Peyer's patch (tissue), 4 donors: Measurements from ENCODE around the gene GALNS. TPM values are rescaled to one million over a fixed set of nuclear protein-coding genes. Genes with fewer than 3 reads are reported as not detected.

Source experiments
- DNase-seq, 3 donors: peaks; one replicate each; pipeline ENCODE4 v3.0.0-alpha.2; 2017 to 2019
- H3K27ac ChIP-seq, 4 donors: fragments of 200-600 bp; sonication (generic); one replicate each; pipeline ENCODE4 v1.5.1; 2016 to 2019
- H3K27me3 ChIP-seq, 2 donors: fragments of 200-600 bp; sonication (generic); one replicate each; pipeline ENCODE4 v1.5.1; 2019
- H3K36me3 ChIP-seq, 3 donors: fragments of 200-600 bp; sonication (generic); one replicate each; pipeline ENCODE4 v1.5.1; 2016 to 2019
- H3K4me1 ChIP-seq, 4 donors: fragments of 200-600 bp; sonication (generic); one replicate each; pipeline ENCODE4 v1.5.1; 2016 to 2019
- H3K4me3 ChIP-seq, 4 donors: fragments of 200-600 bp; sonication (generic); 1 replicate in 3 of 4; 2 replicates in 1 of 4; pipeline ENCODE4 v1.5.1; 2016 to 2019; ENCODE audit warnings: mild to moderate bottlenecking in 1 of 4
- H3K9me3 ChIP-seq, 4 donors: fragments of 200-600 bp; sonication (generic); one replicate each; pipeline ENCODE4 v1.5.1; 2016 to 2019; ENCODE audit warnings: mild to moderate bottlenecking in 1 of 4
- POLR2A ChIP-seq, 2 donors: fragments of 450-650 bp; IDR thresholded peaks; one replicate each; pipeline ENCODE4 v1.5.1; 2017; ENCODE audit warnings: antibody characterized with exemption in 2 of 2, mild to moderate bottlenecking in 2 of 2, moderate library complexity in 2 of 2
- total RNA-seq, 4 donors: library from RNA; depleted of rRNA; stranded (reverse); fragments of >200 nt; gene quantifications; one replicate each; pipeline ENCODE4 v1.1.0, GENCODE V29; 2016
- TF ChIP-seq, protein P1 (sequence below), 6 experiments: fragments of 450-650 bp in 4 of 6; fragments of 200-600 bp in 2 of 6; sonication (generic) in 1 of 6; IDR thresholded peaks; one replicate each; pipeline ENCODE4 v1.5.1; 2017 to 2019; ENCODE audit warnings: antibody characterized with exemption in 6 of 6, mild to moderate bottlenecking in 3 of 6, moderate library complexity in 1 of 6

The GALNS gene
- total RNA-seq, 4 donors from 2014 or later = 46.4 to 180 (median 133) TPM

DNA sequence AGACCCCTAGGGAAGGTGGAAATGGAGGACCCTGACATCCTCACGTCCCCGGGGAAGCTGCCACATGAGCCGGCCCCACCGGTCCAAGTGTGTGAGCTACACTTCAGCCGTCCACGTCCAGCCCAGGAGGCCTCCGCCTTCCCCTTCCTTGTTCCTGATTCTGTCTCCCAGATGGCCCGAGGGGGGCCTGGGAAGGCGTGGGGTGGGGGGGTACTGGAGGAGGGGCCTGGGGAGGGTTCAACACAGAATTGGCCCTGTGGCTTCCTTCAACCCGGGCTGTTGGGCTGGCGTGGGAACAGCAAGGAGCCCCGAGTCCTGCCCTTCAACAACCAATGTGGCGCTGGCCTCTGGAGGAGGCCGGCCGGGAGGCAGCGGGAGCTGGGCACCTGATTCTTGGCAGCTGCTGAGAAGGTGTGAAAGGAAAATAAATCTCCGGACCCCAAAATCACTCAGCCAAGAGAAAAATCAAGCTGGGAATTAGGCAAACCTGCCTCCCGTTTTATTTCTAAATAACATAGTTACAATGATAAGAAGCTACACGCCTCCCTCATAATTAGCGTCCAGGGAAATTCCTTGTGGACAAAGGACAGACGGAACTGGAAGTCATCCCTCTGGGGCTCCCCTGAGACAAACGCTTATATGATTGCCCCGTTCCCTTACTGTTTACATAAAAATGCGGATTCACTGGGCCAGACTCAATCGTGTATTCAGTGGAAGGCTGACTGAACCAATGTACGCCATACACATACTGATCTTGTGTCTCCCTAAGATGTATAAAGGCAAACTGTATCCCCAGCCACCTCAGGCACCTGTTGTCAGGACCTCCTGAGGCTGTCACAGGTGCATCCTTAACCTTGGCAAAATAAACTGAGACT is 43.2 kb downstream of the GALNS start:
- Histone ChIP-seq H3K36me3 (peaks cover 0 to 13% (median 0%) of the 10 kb centered on the region in 3 donors), H3K4me1 (peaks cover 0 to 29% (median 19%) of the 10 kb centered on the region in 4 donors), H3K4me3 (peak overlapping the region in 1 of 4 donors; percentile 86), H3K27me3 (no peaks in the 10 kb centered on the region), H3K9me3 (no peaks in the 10 kb centered on the region), H3K27ac (peak overlapping the region; percentile 93 to 97 (median 94))
- DNase-seq = no peak
- TF ChIP-seq POLR2A (IDR thresholded peaks at IDR 0.05) = no peak
- TF ChIP-seq, protein P1, sequence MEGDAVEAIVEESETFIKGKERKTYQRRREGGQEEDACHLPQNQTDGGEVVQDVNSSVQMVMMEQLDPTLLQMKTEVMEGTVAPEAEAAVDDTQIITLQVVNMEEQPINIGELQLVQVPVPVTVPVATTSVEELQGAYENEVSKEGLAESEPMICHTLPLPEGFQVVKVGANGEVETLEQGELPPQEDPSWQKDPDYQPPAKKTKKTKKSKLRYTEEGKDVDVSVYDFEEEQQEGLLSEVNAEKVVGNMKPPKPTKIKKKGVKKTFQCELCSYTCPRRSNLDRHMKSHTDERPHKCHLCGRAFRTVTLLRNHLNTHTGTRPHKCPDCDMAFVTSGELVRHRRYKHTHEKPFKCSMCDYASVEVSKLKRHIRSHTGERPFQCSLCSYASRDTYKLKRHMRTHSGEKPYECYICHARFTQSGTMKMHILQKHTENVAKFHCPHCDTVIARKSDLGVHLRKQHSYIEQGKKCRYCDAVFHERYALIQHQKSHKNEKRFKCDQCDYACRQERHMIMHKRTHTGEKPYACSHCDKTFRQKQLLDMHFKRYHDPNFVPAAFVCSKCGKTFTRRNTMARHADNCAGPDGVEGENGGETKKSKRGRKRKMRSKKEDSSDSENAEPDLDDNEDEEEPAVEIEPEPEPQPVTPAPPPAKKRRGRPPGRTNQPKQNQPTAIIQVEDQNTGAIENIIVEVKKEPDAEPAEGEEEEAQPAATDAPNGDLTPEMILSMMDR (IDR thresholded peaks at IDR 0.05) = no peak

DNA sequence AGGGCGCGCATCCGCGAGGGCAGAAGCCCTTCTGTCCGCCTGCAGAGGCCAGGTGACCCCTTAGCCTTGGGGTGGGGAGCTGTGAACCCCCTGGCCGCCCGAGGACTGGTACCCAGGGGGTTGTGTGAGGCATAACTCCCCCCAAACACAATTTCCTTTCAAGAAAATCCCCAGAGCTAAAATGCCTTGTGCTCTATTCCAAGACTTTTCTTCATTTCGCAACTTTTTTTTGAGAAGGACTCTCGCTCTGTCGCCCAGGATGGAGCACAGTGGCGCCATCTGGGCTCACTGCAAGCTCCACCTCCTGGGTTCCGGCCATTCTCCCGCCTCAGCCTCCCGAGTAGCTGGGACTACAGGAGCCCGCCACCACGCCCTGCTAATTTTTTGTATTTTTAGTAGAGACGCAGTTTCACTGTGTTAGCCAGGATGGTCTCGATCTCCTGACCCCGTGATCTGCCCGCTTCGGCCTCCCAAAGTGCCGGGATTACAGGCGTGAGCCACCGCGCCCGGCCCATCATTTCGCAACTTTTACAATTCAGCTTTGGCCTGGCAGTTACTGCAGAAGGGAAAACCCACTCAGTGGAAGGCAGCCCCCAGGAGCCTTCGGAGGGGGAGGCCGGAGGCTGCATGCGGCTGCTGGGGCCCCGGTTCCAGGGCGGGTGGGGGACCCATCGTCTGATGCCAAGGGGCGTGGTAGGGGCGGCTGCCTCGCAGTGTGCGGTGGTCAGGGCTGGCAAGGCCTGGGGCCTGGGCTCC is 44.1 kb downstream of the GALNS start:
- no peaks in the 10 kb centered on the region for H3K9me3 ChIP-seq
- no peaks in the 10 kb centered on the region for H3K27me3 ChIP-seq
- DNase-seq = no peak
- TF ChIP-seq, protein P1 (IDR thresholded peaks at IDR 0.05) = no peak
- TF ChIP-seq POLR2A (IDR thresholded peaks at IDR 0.05) = no peak
- peaks cover 0 to 29% (median 19%) of the 10 kb centered on the region in 4 donors for H3K4me1 ChIP-seq
- peak overlapping the region; percentile 93 to 97 (median 94) for H3K27ac ChIP-seq
- peak overlapping the region; percentile 77 to 91 (median 84) for H3K4me3 ChIP-seq
- H3K36me3 ChIP-seq = peaks cover 0 to 18% (median 0%) of the 10 kb centered on the region in 3 donors

DNA sequence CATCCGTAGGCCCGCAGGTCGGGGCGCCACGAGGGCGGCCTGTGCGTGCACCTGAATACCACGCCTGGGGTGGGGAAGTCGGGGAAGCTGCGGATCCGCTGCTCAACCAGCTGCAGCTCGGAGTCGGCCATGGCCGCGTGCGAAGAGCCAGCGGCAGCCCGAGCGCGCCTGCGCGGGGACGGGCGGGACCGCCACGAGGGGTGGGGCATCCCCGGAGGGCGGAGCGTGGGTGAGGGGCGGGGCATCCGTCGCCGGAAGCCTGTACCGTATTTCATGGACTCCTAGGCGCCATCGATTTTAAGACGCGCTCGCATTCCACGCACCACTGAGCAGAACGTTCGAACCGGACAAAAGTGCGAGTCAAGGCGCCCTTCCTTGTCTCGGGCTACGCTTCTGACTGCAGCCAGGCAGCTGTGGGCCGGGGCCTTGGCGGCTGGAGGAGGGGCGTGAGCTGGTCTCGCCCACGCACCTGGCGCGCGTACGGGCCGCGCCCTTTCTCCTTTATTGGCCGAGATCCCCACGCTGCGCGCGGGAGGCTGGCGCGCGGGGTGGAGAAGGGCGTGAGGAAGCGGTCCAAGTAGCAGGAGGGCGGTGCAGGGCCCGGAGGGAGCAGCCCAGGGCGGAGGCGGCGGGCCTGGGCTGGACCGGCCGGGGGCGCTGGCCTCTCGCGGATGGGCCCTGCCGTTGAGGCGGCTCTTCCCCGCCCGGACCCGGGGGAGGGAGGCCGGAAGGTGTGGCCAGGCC is 44.8 kb downstream of the GALNS start, which contains the start of gene APRT:
Gene APRT, minus strand, starts transcription at position 160 of the 744 bp plus-strand sequence. Its CDS starts 29 bp downstream, at position 131.
- peak within 1 kb of the TSS; percentile 77 to 91 (median 84) for H3K4me3 ChIP-seq
- no peaks in the 10 kb centered on the region for H3K27me3 ChIP-seq
- peak within 1 kb of the TSS; percentile 93 to 97 (median 94) for H3K27ac ChIP-seq
- TF ChIP-seq, protein P1 (IDR thresholded peaks at IDR 0.05) = peak in 4 of 6 experiments; percentile 25 to 54 (median 47)
- peak; percentile 38 to 74 for TF ChIP-seq POLR2A (IDR thresholded peaks at IDR 0.05)
- DNase-seq = peak; percentile 88 to 98 (median 97)
- peaks cover 0 to 18% (median 0%) of the 10 kb centered on the region in 3 donors for H3K36me3 ChIP-seq
- no peaks in the 10 kb centered on the region for H3K9me3 ChIP-seq
- peaks cover 0 to 29% (median 19%) of the 10 kb centered on the region in 4 donors for H3K4me1 ChIP-seq

DNA sequence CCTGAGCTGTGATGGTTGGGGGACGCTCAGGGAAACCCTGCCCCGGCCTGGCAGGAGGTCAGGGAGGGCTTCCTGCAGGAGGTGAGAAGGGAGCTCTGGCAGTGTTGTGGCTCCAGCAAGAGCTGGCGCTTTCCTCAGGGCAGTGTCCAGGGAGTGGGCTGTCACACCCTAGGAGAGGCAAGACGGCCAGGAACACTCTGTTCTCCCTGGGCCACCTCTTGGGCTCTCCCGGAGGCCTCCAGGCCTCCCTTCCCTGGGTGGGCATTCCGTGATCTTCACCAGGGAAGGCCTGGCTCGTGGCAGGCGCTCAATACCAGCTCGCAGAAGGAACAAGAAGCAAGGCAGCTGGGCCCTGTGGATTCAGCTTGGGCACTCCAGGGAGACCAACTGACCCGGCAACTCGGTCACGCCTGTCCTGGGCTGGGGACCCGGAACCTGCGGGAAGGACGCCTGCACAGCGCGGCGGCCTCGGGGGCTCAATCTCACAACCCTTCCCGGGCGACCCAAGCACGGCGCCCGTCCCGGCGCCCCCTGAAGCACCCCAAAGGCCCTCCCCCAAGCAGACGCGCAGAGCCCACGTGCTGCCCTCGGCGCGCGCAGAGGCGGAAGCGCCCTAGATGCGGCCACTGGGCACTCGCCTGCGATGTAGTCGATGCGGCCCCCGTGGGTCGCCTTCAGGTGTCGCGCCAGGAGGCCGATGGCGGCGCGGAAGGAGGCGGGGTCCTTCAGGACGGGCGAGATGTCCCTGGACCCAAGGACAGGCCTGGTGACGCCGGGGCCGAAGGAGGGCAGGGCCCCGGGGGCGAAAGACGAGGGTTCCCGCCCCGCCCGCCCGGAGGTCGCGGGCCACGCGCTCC is 45.6 kb downstream of the GALNS start:
- H3K27ac ChIP-seq = peak overlapping the region; percentile 93 to 97 (median 94)
- H3K27me3 ChIP-seq = no peaks in the 10 kb centered on the region
- peak overlapping the region; percentile 77 to 91 (median 84) for H3K4me3 ChIP-seq
- H3K36me3 ChIP-seq = peaks cover 0 to 18% (median 0%) of the 10 kb centered on the region in 3 donors
- no peaks in the 10 kb centered on the region for H3K9me3 ChIP-seq
- TF ChIP-seq, protein P1 (IDR thresholded peaks at IDR 0.05) = no peak
- TF ChIP-seq POLR2A (IDR thresholded peaks at IDR 0.05) = peak; percentile 42 to 61
- peak; percentile 68 to 86 (median 84) for DNase-seq
- H3K4me1 ChIP-seq = peaks cover 0 to 29% (median 19%) of the 10 kb centered on the region in 4 donors
